Tibial nerve (tissue), 4 donors: ENCODE results near the gene CASS4.

Experiments
- CTCF ChIP-seq, 5 experiments: fragments of 200-600 bp in 3 of 5; fragments of 450-650 bp in 2 of 5; sonication (generic) in 3 of 5; IDR thresholded peaks; one replicate each; pipeline ENCODE4 v1.5.1; 2016 to 2019; ENCODE audit warnings: antibody characterized with exemption in 5 of 5, mild to moderate bottlenecking in 3 of 5, moderate library complexity in 2 of 5
- EP300 ChIP-seq, 2 donors: sonication (generic); formaldehyde crosslinking; IDR thresholded peaks; one replicate each; pipeline ENCODE4 v1.6.1; 2017; ENCODE audit warnings: antibody characterized with exemption in 2 of 2, mild to moderate bottlenecking in 1 of 2

- no peak for TF ChIP-seq CTCF (IDR thresholded peaks at IDR 0.05)
- TF ChIP-seq EP300 (IDR thresholded peaks at IDR 0.05), result no peak
These were observed 91.9 kb downstream of the CASS4 start for GRCh38 chr20:56503916-56504315.
